K562 (cell line): ENCODE results near the gene STK33. TPM values are rescaled to one million over a fixed set of nuclear protein-coding genes. Genes with fewer than 3 reads are reported as not detected.

ENCODE experiments used
- ATAC-seq: fragments of 200-7000 bp; cut with Tn5 transposase; 3 replicates; pipeline ENCODE4 v1.9.1; 2020; ENCODE audit warnings: moderate library complexity
- BruUV-seq: library from RNA; stranded (reverse); fragments of 400-500 nt; replicated peaks from 2 replicates; lab custom pipeline; 2021; lab: Mats Ljungman, UMichigan
- CTCF ChIA-PET: fragments of 300-600 bp; formaldehyde crosslinking; extraction: SDS; loops from one replicate; lab custom pipeline; 2021; ENCODE audit warnings: low intra/inter-chr PET ratio; lab: Yijun Ruan, JAX
- POLR2A ChIA-PET: fragments of 300-600, 350-650 bp; sonication (Branson Sonifier 250); formaldehyde crosslinking; extraction: SDS; loops from one replicate; lab custom pipeline; 2021; ENCODE audit warnings: antibody characterized with exemption, inconsistent platforms; lab: Yijun Ruan, JAX
- DNase-seq, 4 experiments: peaks; one replicate each; pipeline versions ENCODE4 v3.0.0 to v3.0.0-alpha.2; 2011 to 2018; ENCODE audit warnings: low spot score in 3 of 4, mixed read lengths in 3 of 4; ENCODE audit errors: extremely low read depth in 1 of 4
- FAIRE-seq: peaks from 2 replicates; lab custom pipeline; 2011; peaks lifted over from hg19 to GRCh38; lab: Jason Lieb, UNC
- H2AFZ ChIP-seq: 2 replicates; pipeline ENCODE4 v1.6.0; 2011; ENCODE audit warnings: low read depth, low read length, control low read depth, inconsistent platforms
- H3K27ac ChIP-seq: fragments of 200-600 bp; 3 replicates; pipeline ENCODE4 v1.8.0; 2011; ENCODE audit warnings: low read depth, mild to moderate bottlenecking, control low read depth, inconsistent platforms, low read length, moderate library complexity, mixed read lengths; ENCODE audit errors: extremely low read depth
- H3K27me3 ChIP-seq, 2 experiments: fragments of 300-600 bp in 1 of 2; 2 replicates in 1 of 2; 3 replicates in 1 of 2; pipeline versions ENCODE4 v1.6.0 to v1.8.0; 2011; ENCODE audit warnings: inconsistent platforms in 2 of 2, low read length in 2 of 2, mild to moderate bottlenecking in 1 of 2, mixed read lengths in 1 of 2, moderate library complexity in 1 of 2; ENCODE audit not compliant: control insufficient read depth in 2 of 2, insufficient read depth in 2 of 2
- H3K36me3 ChIP-seq: fragments of 300-600 bp; 3 replicates; pipeline ENCODE4 v1.8.0; 2011; ENCODE audit warnings: mild to moderate bottlenecking, low read length, inconsistent platforms; ENCODE audit not compliant: control insufficient read depth, insufficient read depth
- H3K4me1 ChIP-seq, 2 experiments: fragments of 200-600 bp in 1 of 2; replicated peaks in 1 of 2; 2 replicates in 1 of 2; 3 replicates in 1 of 2; pipeline versions ENCODE4 v1.5.1 to v1.8.0; 2011; ENCODE audit warnings: inconsistent platforms in 2 of 2, low read length in 2 of 2, mild to moderate bottlenecking in 1 of 2, mixed read lengths in 1 of 2, moderate library complexity in 1 of 2; ENCODE audit not compliant: control insufficient read depth in 2 of 2, insufficient read depth in 2 of 2
- H3K4me2 ChIP-seq: 2 replicates; pipeline ENCODE4 v1.6.1; 2011; ENCODE audit warnings: low read length, control low read depth, inconsistent platforms, mixed read lengths; ENCODE audit not compliant: insufficient read depth
- H3K4me3 ChIP-seq: fragments of 200-600 bp; sonication (generic), shearing (Covaris generic); 2 replicates; pipeline ENCODE4 v1.5.1; 2016; ENCODE audit warnings: control low read depth, inconsistent platforms
- H3K79me2 ChIP-seq: fragments of 200-600 bp; 3 replicates; pipeline ENCODE4 v1.8.0; 2011; ENCODE audit warnings: low read length, inconsistent platforms; ENCODE audit not compliant: control insufficient read depth, insufficient read depth
- H3K9ac ChIP-seq, 2 experiments: 2 replicates each; pipeline versions ENCODE4 v1.6.0 to v1.6.1; 2011; ENCODE audit warnings: low read depth in 2 of 2, low read length in 2 of 2, control low read depth in 1 of 2, inconsistent platforms in 1 of 2, mild to moderate bottlenecking in 1 of 2, mixed read lengths in 1 of 2; ENCODE audit not compliant: insufficient read depth in 1 of 2
- H3K9me1 ChIP-seq: one replicate; pipeline ENCODE4 v1.6.0; 2011; ENCODE audit warnings: inconsistent platforms, mild to moderate bottlenecking, low read length, moderate library complexity; ENCODE audit not compliant: control insufficient read depth, insufficient read depth
- H3K9me3 ChIP-seq: replicated peaks from 2 replicates; pipeline ENCODE4 v1.5.1; 2011; ENCODE audit warnings: low read depth, low read length, inconsistent platforms; ENCODE audit not compliant: control insufficient read depth, insufficient read depth
- H4K20me1 ChIP-seq: replicated peaks from 2 replicates; pipeline ENCODE4 v1.6.1; 2011; ENCODE audit warnings: low read length, inconsistent platforms, mixed read lengths; ENCODE audit not compliant: control insufficient read depth, insufficient read depth
- ADNP ChIP-seq: fragments of 200-800 bp; sonication (Bioruptor generic); IDR thresholded peaks from 2 replicates; pipeline ENCODE4 v1.6.1; 2016; ENCODE audit warnings: missing genetic modification characterization, missing compliant biosample characterization
- CBX2 ChIP-seq: fragments of 200-600 bp; sonication (generic); IDR thresholded peaks from one replicate; pipeline ENCODE4 v1.6.1; 2012; ENCODE audit warnings: mild to moderate bottlenecking, low read length, inconsistent platforms; ENCODE audit not compliant: insufficient read depth, poor library complexity, severe bottlenecking
- CBX8 ChIP-seq: fragments of 200-600 bp; sonication (generic); IDR thresholded peaks from 2 replicates; pipeline ENCODE4 v1.6.1; 2012; ENCODE audit warnings: borderline replicate concordance, mixed run types, low read depth, mild to moderate bottlenecking, moderate library complexity, mixed read lengths, low read length, control low read depth, inconsistent platforms; ENCODE audit not compliant: poor library complexity, severe bottlenecking; ENCODE audit errors: extremely low read depth
- DDX20 ChIP-seq: fragments of 450-650 bp; IDR thresholded peaks from 2 replicates; pipeline ENCODE4 v1.6.1; 2016; ENCODE audit warnings: missing genetic modification characterization, low read depth, mild to moderate bottlenecking, missing compliant biosample characterization, moderate library complexity
- KDM1A ChIP-seq, 2 experiments: fragments of 450-650 bp; IDR thresholded peaks; 2 replicates each; pipeline ENCODE4 v1.6.1; 2016; ENCODE audit warnings: mild to moderate bottlenecking in 2 of 2
- NFE2L1 ChIP-seq: fragments of 450-650 bp; IDR thresholded peaks from 2 replicates; pipeline ENCODE4 v1.6.1; 2016; ENCODE audit warnings: missing genetic modification characterization, low read depth, mild to moderate bottlenecking, missing compliant biosample characterization, moderate library complexity, borderline replicate concordance
- SIN3A ChIP-seq, 2 experiments: fragments of 150-350 bp in 1 of 2; IDR thresholded peaks; 2 replicates each; pipeline ENCODE4 v1.6.1; 2011 to 2016; ENCODE audit warnings: borderline replicate concordance in 2 of 2, low read depth in 2 of 2, low read length in 2 of 2, mild to moderate bottlenecking in 2 of 2, moderate library complexity in 2 of 2; ENCODE audit not compliant: control insufficient read depth in 1 of 2
- SMARCE1 ChIP-seq: fragments of 450-650 bp; IDR thresholded peaks from 2 replicates; pipeline ENCODE4 v1.7.1; 2016; ENCODE audit warnings: mild to moderate bottlenecking
- SMC3 ChIP-seq: conservative IDR thresholded peaks from 2 replicates; pipeline ENCODE4 v1.6.1; 2011; ENCODE audit warnings: low read depth, low read length, improper control_type of control experiment; ENCODE audit not compliant: insufficient read depth
- TEAD1 ChIP-seq, 2 experiments: fragments of 450-650 bp in 1 of 2; sonication (generic) in 1 of 2; formaldehyde crosslinking; IDR thresholded peaks; 2 replicates each; pipeline versions ENCODE4 v1.4.0 to v1.8.0; 2020 to 2022; ENCODE audit warnings: mild to moderate bottlenecking in 2 of 2, missing genetic modification reagents in 1 of 2
- YY1 ChIP-seq, 3 experiments: IDR thresholded peaks; 2 replicates each; pipeline ENCODE4 v1.6.1; 2011; ENCODE audit warnings: low read length in 2 of 3, mild to moderate bottlenecking in 2 of 3, moderate library complexity in 2 of 3, borderline replicate concordance in 1 of 3, control low read depth in 1 of 3, low read depth in 1 of 3; ENCODE audit not compliant: insufficient read depth in 3 of 3, insufficient replicate concordance in 2 of 3, control insufficient read depth in 1 of 3, insufficient read length in 1 of 3; ENCODE audit errors: extremely low read depth in 1 of 3
- ZNF143 ChIP-seq: sonication (generic); formaldehyde crosslinking; IDR thresholded peaks from 2 replicates; pipeline ENCODE4 v1.9.0; 2022; ENCODE audit warnings: mild to moderate bottlenecking, missing genetic modification reagents
- ZNF277 ChIP-seq: fragments of 250-450 bp; sonication (Bioruptor Pico); IDR thresholded peaks from 2 replicates; pipeline ENCODE4 v1.8.0; 2022; ENCODE audit warnings: inconsistent platforms, mild to moderate bottlenecking, moderate library complexity, borderline replicate concordance
- ZNF395 ChIP-seq: fragments of 200-800 bp; sonication (Bioruptor generic); IDR thresholded peaks from 2 replicates; pipeline ENCODE4 v1.6.1; 2017; ENCODE audit warnings: missing genetic modification characterization, missing compliant biosample characterization
- ZNF780A ChIP-seq: fragments of 250-450 bp; sonication (Bioruptor Pico); IDR thresholded peaks from 2 replicates; pipeline ENCODE4 v1.5.0; 2021; ENCODE audit warnings: mild to moderate bottlenecking
- WGBS: fragments of 100-300 bp; shearing (Covaris generic); methylation state at CpG from one replicate; pipeline ENCODE4 v1.1.6; 2016; ENCODE audit warnings: low coverage, mixed read lengths; ENCODE audit not compliant: insufficient coverage; ENCODE audit errors: missing lambda C conversion rate; 5-methylcytosine and 5-hydroxymethylcytosine counted together
- in situ Hi-C: fragments of 300-500 bp; cut with MboI; formaldehyde crosslinking; loops from 4 replicates; pipeline ENCODE4 v1.15.0; 2018; ENCODE audit warnings: inconsistent platforms, mixed read lengths
- intact Hi-C: fragments of 100-400 bp; cut with micrococcal nuclease; formaldehyde crosslinking; loops from 2 replicates; pipeline ENCODE4 v1.14.2; 2022
- polyA plus RNA-seq, 8 experiments: library from polyadenylated mRNA; depleted of rRNA in 4 of 8; stranded (reverse) in 5 of 8; unstranded in 3 of 8; fragments of >200 nt; fragmentation: Nextera tagmentation in 2 of 8; fragmentation: Illumina TruSeq in 1 of 8; extraction: Ambion mirVana in 2 of 8; extraction: Trizol in 1 of 8; gene quantifications; 2 replicates each; pipeline versions ENCODE4 v1.2.1 to v1.2.3, GENCODE V29; 2011 to 2014; ENCODE audit warnings: inconsistent platforms in 1 of 8, missing spikeins in 1 of 8
- total RNA-seq, 7 experiments: library from RNA; depleted of rRNA in 6 of 7; stranded (reverse); fragments of >200 nt in 6 of 7; fragmentation: Illumina TruSeq in 2 of 7; extraction: Trizol in 2 of 7; gene quantifications; 2 replicates each; pipeline versions ENCODE4 v1.2.1 to v1.2.3, GENCODE V29; 2011 to 2021; ENCODE audit warnings: low replicate concordance in 1 of 7

The STK33 gene
- total and polyA plus RNA-seq, 9 of the 15 experiments (the other 6 are each of a cell fraction or from before 2014, with no cell fraction given) = not detected

- TF ChIP-seq NFE2L1 (tag) (no peak), ZNF277 (no peak), DDX20 (tag) (no peak), SIN3A (IDR thresholded peaks at IDR 0.05; ENCODE audit: borderline replicate concordance in 2 of 2, control insufficient read depth in 1 of 2, low read depth in 2 of 2, low read length in 2 of 2) (no peak), TEAD1 (CRISPR knock-in tag; IDR thresholded peaks at IDR 0.05) (no peak)
These were observed 178.8 kb downstream of the STK33 start (continued) for GRCh38 chr11:8415195-8415594.

DNA sequence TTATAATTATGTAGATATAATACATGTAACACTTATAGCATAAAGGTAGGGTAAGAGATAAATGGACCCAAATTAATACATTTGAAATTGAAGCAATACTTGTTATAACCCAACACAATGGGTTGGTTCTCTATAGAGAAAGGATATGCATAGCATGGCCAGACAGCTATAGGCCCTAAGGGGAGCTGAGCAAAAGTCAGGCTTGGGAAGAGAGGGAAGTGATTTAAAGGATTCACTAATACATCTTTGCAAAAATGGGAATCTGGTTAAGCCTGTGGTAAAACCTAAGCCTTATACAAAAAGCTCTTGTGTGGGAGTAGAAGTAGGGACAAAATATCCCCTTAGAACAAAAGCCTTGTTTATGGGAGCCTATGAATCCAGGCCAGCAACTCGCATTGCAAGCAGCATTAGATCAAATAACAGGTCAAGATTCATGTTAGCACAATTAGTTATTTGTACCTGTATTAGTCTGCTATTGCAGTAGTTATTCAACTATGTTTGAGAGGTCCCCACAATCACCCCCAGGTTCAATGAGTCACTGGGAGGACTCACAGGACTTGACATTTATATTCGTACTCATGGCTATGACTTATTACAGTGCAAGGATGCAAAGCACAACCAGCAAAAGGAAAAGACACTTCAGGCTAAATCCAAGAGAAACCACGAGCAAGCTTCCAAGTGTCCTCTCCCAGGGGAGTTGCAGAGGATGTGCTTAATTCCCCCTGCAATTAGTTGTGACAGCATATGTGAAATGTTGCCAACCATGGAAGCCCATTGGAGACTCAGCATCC, 185.7 kb downstream of the STK33 start:
- no peaks in the 10 kb centered on the region for H3K36me3 ChIP-seq
- ATAC-seq (no peak), FAIRE-seq (no peak), DNase-seq (no peak)
- TF ChIP-seq ADNP (tag) (no peak), CBX2 (no peak), ZNF395 (CRISPR knock-in tag) (no peak), ZNF780A (CRISPR knock-in tag) (no peak), SMC3 (no peak), ZNF143 (CRISPR knock-in tag) (no peak), KDM1A (IDR thresholded peaks at IDR 0.05) (no peak), SMARCE1 (no peak), CBX8 (no peak), YY1 (IDR thresholded peaks at IDR 0.05; ENCODE audit: borderline replicate concordance in 1 of 3, control insufficient read depth in 1 of 3, extremely low read depth in 1 of 3, insufficient read depth in 3 of 3, insufficient read length in 1 of 3, insufficient replicate concordance in 2 of 3, low read depth in 1 of 3, low read length in 2 of 3) (no peak)
- H3K9me1 ChIP-seq = no peaks in the 10 kb centered on the region
- H4K20me1 ChIP-seq = no peaks in the 10 kb centered on the region
- no peak overlapping the region for H3K27ac ChIP-seq
- no peak overlapping the region for H3K4me2 ChIP-seq
- no peaks in the 10 kb centered on the region for H3K9me3 ChIP-seq
- no peaks in the 10 kb centered on the region for H3K4me1 ChIP-seq
- no peak overlapping the region for H3K9ac ChIP-seq
- CTCF ChIA-PET = no interaction called here
- POLR2A ChIA-PET = no interaction called here
- no peaks in the 10 kb centered on the region for H3K79me2 ChIP-seq
- no peak overlapping the region for H3K4me3 ChIP-seq
- intact Hi-C loops (no loop called here), in situ Hi-C loops (no loop called here)
- no peaks in the 10 kb centered on the region; a peak in 1 of 5 replicates for H3K27me3 ChIP-seq
- no TSS peak for BruUV-seq
- WGBS = 0% methylated on average over 3 of the region's 3 CpGs
- H2AFZ ChIP-seq = no peak overlapping the region
